DMS114 treated with DMSO at 0.1 percent for 48 hours (cell line): ENCODE data around the gene SNRPD3.

Experiments used
- DNase-seq: peaks from one replicate; lab custom pipeline; 2025; ENCODE audit not compliant: unreplicated experiment; lab: John Stamatoyannopoulos, UW

SNRPD3 gene

DNA sequence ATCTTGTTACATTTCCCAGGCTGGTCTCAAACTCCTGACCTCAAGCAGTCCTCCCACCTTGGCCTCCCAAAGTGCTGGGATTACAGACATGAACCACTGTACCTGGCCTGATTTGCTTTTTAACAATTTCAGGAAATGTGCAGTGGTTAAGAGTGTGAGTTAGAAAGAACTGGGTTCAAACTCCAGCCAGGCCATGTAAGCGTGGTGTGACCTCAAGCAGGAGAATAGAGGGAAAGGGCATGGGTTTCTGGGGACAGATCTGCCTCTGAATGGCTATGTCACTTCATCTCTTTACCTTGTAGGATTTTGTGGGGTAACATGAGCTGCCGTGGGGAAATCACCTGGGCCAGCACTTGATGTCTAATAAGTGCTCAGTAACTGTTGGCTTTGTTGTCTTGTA lies 9.3 kb downstream of the SNRPD3 start:
- DNase-seq: no peak

DNA sequence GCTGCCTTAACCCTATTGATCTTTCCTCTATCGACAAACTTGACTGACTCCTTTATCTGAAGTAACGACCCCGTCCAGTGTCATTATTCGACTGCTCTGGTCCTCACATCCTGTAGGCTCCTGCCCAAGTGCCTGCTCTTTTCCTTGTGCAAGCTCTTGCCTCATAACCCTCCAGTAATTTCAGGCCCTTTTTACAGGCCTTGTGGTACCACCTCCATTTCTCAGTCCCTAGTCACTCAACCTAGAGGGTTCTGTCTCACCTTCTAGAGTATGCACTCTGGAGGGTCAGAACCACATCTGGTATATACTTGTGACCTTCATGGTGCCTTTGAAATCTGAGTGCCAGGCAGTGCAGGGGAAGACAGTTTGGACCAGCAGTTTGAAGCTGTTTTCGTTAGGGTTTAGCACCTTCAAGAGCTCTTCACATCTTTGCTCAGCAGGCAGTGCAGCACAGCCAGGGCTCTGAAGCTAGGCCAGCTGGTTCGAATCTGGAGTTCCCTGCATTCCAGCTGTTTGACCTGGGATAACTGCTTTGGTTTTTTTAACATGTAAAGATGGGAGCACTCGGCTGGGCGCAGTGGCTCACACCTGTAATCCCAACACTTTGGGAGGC lies 11.2 kb downstream of the SNRPD3 start:
- no peak for DNase-seq

GRCh38 chr22:24567668-24568067 lies 11.9 kb downstream of the SNRPD3 start:
- no peak for DNase-seq

GRCh38 chr22:24571266-24571665 lies 15.5 kb downstream of the SNRPD3 start:
- no peak for DNase-seq

GRCh38 chr22:24576778-24577177 lies 21.0 kb downstream of the SNRPD3 start:
- DNase-seq: no peak

- no peak for DNase-seq
These were observed 22.8 kb downstream of the SNRPD3 start for GRCh38 chr22:24578355-24579257.

GRCh38 chr22:24579258-24579601 lies 23.4 kb downstream of the SNRPD3 start:
- no peak for DNase-seq

DNA sequence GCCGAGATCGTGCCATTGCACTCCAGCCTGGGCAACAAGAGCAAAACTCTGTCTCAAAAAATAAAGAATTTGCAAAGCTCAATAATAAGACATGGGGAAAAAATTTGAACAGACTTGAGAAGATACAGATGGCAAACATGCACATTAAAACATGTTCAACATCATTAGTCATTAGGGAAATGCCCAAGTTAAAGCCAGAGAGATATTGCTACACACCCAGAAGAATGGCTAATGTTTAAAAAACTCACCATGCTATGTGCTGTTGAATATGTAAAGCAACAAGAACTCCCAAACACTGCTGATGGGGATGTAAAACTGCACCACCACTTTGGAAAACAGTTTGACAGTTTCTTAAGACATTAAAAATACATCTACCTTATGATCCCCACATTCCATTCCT lies 24.5 kb downstream of the SNRPD3 start:
- DNase-seq: no peak

DNA sequence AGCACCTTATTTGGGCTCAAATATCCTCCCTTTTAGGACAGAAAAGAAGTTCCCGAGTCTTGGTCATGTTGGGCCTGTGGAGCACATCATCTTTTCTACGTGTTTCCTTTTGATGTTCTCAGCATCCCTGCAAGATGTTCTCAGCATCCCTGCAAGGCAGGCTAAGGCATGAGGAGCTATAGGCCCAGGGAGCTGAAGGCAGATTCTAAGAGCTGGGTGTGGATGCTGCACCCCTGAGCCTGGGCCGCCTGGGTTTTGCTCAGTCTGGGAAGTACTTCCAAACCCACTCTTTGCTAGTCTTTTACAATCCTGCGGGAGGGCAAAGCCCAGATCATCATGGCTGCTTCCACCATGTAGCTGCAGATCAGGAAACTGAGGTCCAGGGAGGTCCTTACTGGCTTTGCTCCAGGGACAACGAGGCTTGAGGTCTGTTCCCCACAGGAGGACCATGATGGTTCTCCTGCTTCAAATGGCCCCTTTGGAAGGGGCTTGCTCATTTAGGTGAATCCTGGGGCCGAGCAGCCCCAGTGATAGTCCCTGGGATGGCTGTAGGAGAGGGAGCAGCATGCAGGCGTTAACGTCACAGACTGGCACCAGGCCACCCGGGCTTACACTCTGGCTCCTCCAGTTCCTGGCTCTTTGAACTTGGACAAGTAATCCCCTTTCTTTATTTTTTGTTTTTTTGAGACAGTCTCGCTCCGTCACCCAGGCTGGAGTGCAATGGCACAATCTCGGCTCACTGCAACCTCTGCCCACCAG lies 26.4 kb downstream of the SNRPD3 start:
- DNase-seq: no peak

- DNase-seq: no peak
These were observed 27.7 kb downstream of the SNRPD3 start for GRCh38 chr22:24583221-24584165.

DNA sequence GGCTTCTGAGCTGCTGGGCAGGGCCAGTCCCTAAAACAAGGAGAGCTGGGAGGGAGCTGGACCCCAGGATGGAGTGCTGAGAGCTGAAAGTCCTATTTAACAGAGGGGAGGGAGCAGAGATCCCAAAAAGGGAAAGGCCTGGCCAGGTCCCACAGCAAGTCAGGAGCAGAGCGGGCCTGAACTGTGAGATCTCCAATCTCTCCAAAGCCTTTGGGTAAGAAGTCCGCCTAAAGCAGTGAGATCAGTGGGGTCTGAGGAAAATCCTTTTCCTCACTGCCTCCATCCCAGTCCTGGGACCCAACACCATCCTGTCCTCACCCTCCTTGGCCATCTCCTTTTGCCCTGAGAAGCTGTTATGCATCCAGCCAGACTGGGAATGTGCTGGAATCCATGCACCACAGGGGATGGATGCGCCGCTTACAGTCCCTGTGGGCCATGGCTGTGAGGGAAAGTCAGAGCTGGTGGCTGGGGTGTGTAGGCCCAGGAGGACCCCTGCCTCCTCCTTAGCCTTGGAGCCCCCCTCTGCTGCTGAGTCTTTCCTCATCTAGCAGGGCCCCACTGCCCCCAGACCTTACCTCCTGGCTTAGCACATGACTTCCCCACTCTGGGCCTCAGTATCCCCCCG lies 28.5 kb downstream of the SNRPD3 start:
- no peak for DNase-seq

- no peak for DNase-seq
These were observed 29.1 kb downstream of the SNRPD3 start for GRCh38 chr22:24584871-24585411.

- no peak for DNase-seq
These were observed 29.7 kb downstream of the SNRPD3 start for GRCh38 chr22:24585461-24585860.

DNA sequence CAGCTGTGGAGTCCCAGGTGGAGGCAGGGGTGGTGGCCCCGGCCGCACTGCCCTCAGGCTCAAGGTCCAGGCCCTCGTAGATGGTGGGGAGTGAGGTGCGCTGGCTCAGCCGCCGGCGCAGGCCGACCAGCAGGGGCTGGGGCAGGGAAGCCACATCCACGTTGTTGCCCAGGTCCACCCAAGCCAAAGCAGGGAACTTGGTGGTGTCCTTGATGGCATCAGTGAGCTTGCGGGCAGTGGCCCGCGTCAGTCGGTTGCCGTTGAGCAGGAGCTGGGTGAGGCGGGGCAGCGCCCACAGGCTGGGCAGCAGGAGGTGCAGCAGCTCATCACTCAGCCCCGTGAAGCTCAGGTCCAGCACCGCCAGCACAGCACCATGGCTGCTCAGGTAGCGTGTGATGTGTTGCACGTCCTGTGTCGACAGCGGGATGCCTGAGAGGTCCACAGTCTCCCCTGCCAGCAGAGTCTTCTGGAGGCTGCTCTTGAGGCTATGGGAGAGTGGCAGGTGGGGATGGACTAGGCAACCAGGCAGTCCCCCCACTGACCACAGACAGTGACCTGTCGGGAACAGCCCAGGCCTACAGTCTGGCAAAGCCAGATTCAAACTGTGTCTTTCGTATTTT lies 30.2 kb downstream of the SNRPD3 start:
- DNase-seq: no peak

GRCh38 chr22:24587251-24587650 lies 31.5 kb downstream of the SNRPD3 start:
- no peak for DNase-seq

GRCh38 chr22:24587948-24588347 lies 32.1 kb downstream of the SNRPD3 start:
- no peak for DNase-seq

DNA sequence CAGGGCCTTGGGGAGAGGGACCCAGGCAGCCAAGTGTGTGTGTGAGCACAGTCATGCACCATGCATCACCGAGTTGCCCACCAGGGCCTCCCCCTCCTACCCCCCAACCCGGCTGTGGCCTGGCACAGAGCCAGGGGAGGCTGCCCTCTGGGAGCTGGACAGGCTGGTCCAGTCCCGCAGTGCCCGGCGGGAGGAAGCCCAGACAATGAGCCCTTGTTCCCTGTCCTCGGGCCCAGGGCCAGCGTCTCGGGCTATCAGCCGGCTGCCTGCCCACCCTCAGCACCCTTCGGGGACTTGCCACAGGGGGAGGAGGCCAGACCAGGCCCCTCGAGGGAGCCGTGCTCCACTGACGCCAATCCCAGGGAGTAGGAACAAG lies 32.6 kb downstream of the SNRPD3 start:
- DNase-seq: no peak

DNA sequence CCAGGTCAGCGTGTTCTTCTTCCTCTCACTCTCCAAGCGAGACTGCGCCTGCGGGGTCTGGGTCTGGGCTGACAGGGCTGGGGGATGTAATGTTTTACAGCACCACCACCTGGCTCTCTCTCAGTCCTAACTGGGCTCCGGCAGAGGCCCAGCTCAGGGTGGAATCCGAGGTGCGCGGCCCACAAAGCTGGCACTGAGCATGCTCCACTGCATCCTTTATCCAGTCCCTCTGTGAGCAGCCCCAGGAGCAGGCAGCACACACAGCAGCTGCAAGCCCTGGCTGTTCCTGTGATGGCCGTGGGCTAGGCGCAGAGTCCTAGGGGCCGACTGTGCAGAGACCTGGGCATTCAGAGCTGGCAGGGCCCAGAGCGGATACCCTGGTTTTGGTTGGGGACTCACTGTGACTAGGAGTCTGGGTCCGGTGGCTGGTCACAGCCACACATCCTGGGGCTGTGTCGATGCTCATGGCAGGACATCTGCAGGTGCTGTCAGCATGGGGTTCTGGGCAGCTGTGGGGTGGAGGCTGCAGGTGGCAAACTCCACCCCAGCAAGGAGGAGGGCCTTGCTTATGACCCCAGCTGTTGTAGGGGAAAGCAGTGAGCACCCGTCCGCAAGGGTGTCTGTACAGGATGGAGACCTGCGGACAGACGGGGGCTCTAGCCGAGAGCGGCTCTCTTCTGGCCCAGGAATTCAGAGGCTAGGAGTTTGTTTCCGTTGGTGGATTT lies 33.1 kb downstream of the SNRPD3 start:
- no peak for DNase-seq

DNA sequence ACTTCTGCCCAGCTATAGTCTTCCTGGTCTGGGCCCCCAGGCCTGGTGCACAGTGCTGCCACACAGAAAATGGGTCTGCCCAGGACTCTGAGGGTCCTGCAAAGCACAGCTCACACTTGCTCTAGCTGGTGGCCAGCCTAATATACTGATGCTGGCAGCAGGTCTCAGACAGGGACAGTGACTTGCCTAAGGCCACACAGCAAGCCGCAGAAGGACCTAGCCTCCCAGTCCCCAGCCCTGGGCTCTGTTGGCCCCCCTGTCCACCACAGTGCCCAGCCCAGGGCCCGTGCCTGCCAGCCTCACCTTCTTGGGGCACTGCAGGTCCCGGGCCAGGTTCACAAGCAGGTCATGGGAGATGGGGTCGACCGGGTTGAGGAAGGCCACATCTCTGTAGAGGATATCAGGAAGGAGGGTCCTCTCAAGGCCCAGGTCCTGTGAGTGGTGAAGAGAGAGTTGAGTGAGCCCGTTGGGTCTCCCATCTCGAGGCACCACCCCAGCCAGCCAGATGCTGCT lies 33.8 kb downstream of the SNRPD3 start:
- DNase-seq: no peak
